HG03469 (cell line): ENCODE data around the gene BCAR3.
"Not testable (repeated sequence)": the region's sequence is repeated elsewhere in the genome, so short reads cannot be mapped to it uniquely, and the experiment has no call there.

ENCODE experiments used
- ATAC-seq: cut with Tn5 transposase; IDR thresholded peaks from one replicate; pipeline ENCODE4 v1.9.1; 2021; ENCODE audit warnings: mild to moderate bottlenecking, moderate library complexity, moderate number of reproducible peaks; ENCODE audit not compliant: unreplicated experiment

Gene BCAR3

DNA sequence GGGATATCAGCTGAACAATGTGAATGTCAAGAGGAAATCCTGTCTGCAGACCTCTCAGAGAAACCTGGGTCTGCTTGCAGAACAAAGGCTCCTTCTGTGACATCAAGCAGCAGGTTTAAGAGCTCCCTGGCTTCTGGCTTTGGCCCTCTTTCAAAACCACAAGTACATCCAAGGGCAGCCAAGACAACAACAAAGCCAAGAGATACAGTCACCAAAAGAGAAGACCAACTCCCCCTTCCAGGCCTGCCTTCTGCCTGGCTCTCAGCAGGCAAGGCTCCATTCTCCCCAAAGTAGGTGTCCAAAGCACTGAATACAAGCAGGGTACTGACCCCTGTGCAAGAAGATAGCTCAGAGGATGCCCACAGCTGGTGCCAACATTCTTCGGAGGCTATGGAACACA is 11.5 kb downstream of the BCAR3 start:
- no peak for ATAC-seq

DNA sequence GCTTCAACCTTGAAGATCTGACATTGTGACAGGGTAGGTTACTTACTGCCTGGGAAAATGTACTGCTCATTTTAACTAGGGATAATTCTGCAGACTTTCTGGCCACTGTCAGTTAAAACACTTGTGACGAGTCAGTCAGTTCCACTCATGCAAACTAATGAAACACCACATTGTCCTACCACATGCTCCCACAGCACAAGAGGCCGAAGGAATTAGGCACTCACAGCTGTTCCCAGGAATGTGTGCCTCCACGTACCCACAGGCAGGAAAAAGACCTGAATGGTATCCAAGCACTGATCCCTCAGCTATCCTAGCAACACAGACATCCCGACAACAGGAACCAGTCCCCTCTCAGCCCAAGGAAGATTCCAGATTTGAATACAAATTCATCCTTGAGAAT is 12.3 kb downstream of the BCAR3 start:
- ATAC-seq: no peak

DNA sequence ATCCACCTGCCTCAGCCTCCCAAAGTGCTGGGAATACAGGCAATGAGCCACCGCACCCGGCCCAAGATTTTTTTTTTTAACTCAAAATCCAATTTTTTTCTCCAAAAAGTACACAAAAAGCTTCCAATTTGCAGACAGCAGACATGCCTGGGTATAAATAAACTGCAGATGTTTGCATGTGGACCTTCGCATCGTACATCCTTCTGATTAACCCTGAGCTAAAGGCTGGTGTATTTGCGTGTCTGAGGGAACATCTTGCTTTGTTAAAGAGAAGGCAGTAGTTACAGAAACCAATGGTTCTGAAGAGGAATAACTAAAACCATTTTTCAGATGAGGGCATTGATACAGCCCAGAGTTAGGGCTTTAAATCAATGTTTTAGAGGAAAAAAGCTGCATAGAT is 12.7 kb downstream of the BCAR3 start:
- ATAC-seq: no peak

DNA sequence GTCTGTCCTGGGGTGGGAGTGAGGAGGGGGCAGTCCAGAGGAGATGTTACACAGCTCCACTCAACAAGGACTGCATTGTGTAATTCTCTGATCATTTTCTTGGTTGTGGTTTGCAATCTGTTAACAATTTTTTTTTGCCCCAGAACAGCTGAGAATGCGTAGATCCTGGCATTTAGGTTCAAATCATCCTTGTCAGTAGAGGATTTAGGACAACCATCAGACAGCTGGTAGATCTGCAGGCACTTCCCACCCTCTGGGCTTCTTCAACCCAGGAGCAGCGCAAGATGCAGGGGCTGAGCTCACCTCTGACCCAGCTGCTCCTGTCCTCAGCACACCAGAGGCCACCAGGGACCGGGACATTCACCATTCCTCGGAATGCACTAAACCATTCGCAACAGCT is 13.5 kb downstream of the BCAR3 start:
- ATAC-seq: no peak

GRCh38 chr1:93667642-93668041 is 14.0 kb downstream of the BCAR3 start:
- ATAC-seq: no peak

GRCh38 chr1:93666613-93667384 is 14.8 kb downstream of the BCAR3 start:
- no peak for ATAC-seq

DNA sequence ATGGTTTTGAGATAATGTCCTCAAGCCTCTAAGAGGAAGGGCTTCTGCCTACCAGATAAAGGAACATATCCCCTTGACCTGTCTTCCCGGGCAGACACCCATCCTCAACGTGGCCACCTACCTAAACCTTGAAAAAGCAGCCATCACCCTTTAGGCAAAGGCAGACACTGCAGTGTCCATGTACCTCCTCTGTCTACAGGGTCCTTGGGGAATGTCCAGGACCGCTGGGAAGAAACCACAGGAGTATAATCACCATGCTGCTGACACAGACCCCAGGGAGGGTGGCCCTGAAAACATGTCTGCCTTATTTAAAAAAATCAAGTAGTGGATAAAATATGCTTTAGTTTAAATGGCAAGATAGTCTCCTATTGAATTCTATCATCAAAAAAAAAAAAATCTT is 16.6 kb downstream of the BCAR3 start:
- ATAC-seq: no peak

DNA sequence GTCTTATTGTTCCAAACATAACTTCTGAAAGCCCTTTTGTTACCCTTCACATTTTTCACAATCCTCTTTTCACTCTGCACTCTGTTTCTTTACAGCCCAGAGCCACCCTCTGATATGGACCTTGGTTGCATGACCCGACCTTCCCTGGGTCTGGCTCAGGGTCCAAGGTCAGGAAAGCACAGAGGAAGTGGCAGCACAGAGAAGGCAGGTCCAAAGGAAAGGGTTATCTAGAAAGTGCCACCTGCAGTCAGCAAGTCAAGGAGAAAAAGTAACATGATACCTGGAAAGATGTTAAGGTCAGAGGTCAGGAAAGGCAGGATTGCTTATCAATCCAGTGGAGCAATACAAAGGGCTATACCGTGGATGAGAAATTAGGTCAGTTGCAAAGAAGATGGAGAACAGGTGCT is 18.4 kb downstream of the BCAR3 start:
- ATAC-seq: no peak

- ATAC-seq: no peak
Observed at GRCh38 chr1:93662481-93663207, 19.0 kb downstream of the BCAR3 start.

- ATAC-seq: no peak
Observed at GRCh38 chr1:93661829-93662474, 19.7 kb downstream of the BCAR3 start.

DNA sequence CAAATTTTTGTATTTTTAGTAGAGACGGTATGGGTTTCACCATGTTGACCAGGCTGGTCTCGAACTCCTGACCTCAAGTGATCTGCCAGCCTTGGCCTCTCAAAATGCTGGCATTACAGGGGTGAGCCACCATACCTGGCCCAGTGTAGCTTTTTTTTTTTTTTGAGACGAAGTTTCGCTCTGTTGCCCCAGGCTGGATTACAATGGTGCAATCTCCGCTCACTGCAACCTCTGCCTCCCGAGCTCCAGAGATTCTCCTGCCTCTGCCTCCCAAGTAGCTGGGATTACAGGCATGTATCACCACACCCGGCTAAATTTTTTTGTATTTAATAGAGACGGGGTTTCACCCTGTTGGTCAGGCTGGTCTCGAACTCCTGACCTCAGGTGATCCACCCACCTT is 20.3 kb downstream of the BCAR3 start:
- not testable (repeated sequence) for ATAC-seq

- ATAC-seq: no peak
Observed at GRCh38 chr1:93659822-93660503, 21.7 kb downstream of the BCAR3 start.

DNA sequence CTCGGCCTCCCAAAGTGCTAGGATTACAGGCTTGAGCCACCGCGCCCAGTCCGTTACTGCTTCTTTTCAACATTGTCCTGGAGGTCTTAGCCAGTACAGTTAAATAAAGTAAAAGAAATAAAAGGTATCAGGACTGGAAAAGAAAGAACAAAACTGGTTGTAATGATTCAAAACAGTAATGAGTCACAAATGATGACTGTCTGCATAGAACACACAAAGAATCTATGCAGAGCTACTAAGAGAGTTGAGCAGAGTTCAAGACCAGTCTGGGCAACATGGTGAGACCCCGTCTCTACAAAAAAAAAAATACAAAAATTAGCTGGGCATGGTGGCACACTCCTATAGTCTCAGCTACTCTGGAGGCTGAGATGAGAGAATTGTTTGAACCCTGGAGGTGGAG is 23.4 kb downstream of the BCAR3 start:
- no peak for ATAC-seq

- no peak for ATAC-seq
Observed at GRCh38 chr1:93656491-93656890, 25.1 kb downstream of the BCAR3 start.

DNA sequence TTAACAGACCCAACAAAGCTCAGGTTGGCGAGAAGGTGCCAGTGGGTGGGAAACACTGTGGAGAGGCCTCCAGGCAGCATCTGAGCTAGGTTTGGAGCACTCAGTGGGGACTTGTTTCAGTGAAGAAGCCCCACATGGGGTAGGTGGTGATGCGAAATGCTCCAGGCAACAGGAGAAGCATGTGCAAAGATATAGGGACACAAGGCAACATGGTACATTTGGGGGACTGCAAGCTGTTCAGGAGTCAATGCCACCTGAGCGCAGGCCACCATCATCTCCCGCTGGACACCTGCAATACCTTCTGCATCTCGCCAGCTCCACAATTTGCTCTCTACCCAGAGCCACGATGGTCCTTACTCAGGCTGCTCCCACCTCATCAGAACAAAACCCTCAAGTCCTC is 28.0 kb downstream of the BCAR3 start:
- ATAC-seq: no peak

- no peak for ATAC-seq
Observed at GRCh38 chr1:93652323-93652949, 29.2 kb downstream of the BCAR3 start.

DNA sequence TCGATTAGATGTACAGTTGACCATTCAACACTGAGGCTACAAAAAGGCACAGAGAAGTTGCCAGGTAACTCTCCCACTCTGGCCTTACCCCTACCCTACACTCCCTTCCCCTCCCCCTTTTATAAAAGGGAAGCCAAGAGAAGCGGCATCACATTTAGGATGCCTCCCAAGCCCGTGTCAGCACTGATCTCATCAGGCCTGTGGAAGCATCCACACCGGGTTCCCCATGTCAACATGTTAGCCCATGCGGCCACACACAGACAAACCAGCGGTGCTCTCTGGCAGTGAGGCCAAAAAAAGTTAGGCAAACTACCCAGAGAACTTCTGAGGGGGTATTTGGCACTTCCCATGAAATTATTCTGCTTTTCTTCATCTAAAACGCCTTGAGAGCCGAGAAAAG is 29.9 kb downstream of the BCAR3 start:
- no peak for ATAC-seq

GRCh38 chr1:93650159-93650558 is 31.5 kb downstream of the BCAR3 start:
- ATAC-seq: not testable (repeated sequence)

GRCh38 chr1:93649231-93649630 is 32.4 kb downstream of the BCAR3 start:
- no peak for ATAC-seq

- ATAC-seq: no peak
Observed at GRCh38 chr1:93648656-93649055, 33.0 kb downstream of the BCAR3 start.

DNA sequence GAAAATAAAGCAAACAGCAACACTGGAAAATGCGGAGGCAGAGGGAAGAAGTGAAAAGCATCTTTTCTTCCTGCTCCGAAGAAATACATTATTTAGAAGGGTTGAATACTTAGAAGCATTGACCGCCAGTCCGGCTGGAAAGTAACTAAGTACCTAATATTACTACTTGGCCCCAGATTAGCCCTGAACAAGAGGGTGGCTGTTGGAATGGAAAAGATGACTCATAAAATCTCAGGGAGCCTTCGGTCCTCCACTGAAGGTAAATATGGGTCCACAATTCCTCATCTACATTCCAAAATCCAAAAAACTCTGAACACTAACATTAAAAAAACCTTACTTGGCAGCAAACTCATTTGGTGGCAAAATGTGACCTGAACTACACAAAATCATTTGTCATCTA is 40.1 kb downstream of the BCAR3 start:
- ATAC-seq: no peak
